Measurements from ENCODE around the gene MINK1.

DNA sequence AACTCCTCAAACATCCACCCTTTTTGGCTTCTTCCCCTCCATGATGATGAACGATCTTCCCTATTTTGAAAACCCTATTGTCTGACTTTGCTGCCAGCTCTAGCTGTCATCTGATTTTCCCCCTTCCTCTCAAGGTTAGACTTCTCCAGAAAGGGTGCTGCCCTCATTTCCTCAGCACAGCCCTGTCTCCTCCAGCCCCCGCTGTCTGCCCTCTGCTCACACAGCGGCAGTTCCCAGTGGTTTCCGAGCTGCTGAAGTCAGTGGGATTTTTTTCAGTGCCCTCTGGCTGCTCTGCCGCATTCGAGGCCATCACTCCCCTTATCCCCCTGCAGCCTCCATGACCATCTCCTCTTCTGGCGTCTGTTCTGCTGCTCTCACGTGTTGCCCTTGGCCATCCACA, 39.6 kb downstream of the MINK1 start:
- TF ChIP-seq CTCF (IDR thresholded peaks at IDR 0.05) (no peak), CHD4 (IDR thresholded peaks at IDR 0.05; ENCODE audit: borderline replicate concordance) (no peak), MAZ (IDR thresholded peaks at IDR 0.05; ENCODE audit: borderline replicate concordance, low read depth, low read length) (no peak), JUN (IDR thresholded peaks at IDR 0.05) (no peak), POLR2A (IDR thresholded peaks at IDR 0.05; ENCODE audit: low read length) (no peak), MYC (IDR thresholded peaks at IDR 0.05; ENCODE audit: borderline replicate concordance, low read length) (no peak), MAX (IDR thresholded peaks at IDR 0.05) (no peak)

All from A549 (cell line).